Breast epithelium (tissue), 4 donors: Measurements from ENCODE around the gene PRKAG1. TPM values are rescaled to one million over a fixed set of nuclear protein-coding genes. Genes with fewer than 3 reads are reported as not detected.

Experiments used
- DNase-seq, 2 donors: peaks; one replicate each; pipeline ENCODE4 v3.0.0-alpha.2; 2019; ENCODE audit warnings: low spot score in 2 of 2
- H3K27ac ChIP-seq, 2 donors: fragments of 200-600 bp; sonication (generic) in 1 of 2; one replicate each; pipeline ENCODE4 v1.5.1; 2016 to 2019; ENCODE audit warnings: mild to moderate bottlenecking in 1 of 2
- H3K27me3 ChIP-seq, 2 donors: fragments of 200-600 bp; sonication (generic) in 1 of 2; one replicate each; pipeline versions ENCODE4 v1.5.1 to v1.6.0; 2017 to 2019; ENCODE audit warnings: control low read depth in 1 of 2, mild to moderate bottlenecking in 1 of 2
- H3K36me3 ChIP-seq: fragments of 200-600 bp; one replicate; pipeline ENCODE4 v1.5.1; 2019
- H3K4me1 ChIP-seq, 2 donors: fragments of 200-600 bp; sonication (generic); one replicate each; pipeline ENCODE4 v1.5.1; 2016 to 2019; ENCODE audit warnings: control low read depth in 1 of 2
- H3K4me3 ChIP-seq, 3 donors: fragments of 200-600 bp; sonication (generic); 1 replicate in 2 of 3; 2 replicates in 1 of 3; pipeline ENCODE4 v1.5.1; 2016 to 2019; ENCODE audit warnings: mild to moderate bottlenecking in 3 of 3, moderate library complexity in 2 of 3
- H3K9me3 ChIP-seq, 2 donors: fragments of 200-600 bp; sonication (generic) in 1 of 2; one replicate each; pipeline ENCODE4 v1.5.1; 2016 to 2019; ENCODE audit warnings: control low read depth in 1 of 2
- CTCF ChIP-seq, 3 donors: fragments of 450-650 bp; IDR thresholded peaks; one replicate each; pipeline ENCODE4 v1.5.1; 2016 to 2017; ENCODE audit warnings: antibody characterized with exemption in 3 of 3, mild to moderate bottlenecking in 3 of 3, moderate library complexity in 3 of 3
- POLR2A ChIP-seq: fragments of 450-650 bp; IDR thresholded peaks from one replicate; pipeline ENCODE4 v1.6.1; 2016; ENCODE audit warnings: antibody characterized with exemption, mild to moderate bottlenecking, moderate library complexity
- POLR2AphosphoS5 ChIP-seq, 3 donors: sonication (generic); formaldehyde crosslinking; IDR thresholded peaks; one replicate each; pipeline ENCODE4 v1.6.1; 2017; ENCODE audit warnings: antibody characterized with exemption in 3 of 3
- intact Hi-C: fragments of 100-400 bp; cut with DNase I; formaldehyde crosslinking; loops from one replicate; pipeline ENCODE4 v1.15.1; 2023; ENCODE audit warnings: low total_unique reads
- total RNA-seq, 3 donors: library from RNA; depleted of rRNA; stranded (reverse); fragments of >200 nt; gene quantifications; one replicate each; pipeline ENCODE4 v1.1.0, GENCODE V29; 2016

The PRKAG1 gene
- total RNA-seq, 3 donors from 2014 or later = 50.5 to 84.3 (median 54.0) TPM

DNA sequence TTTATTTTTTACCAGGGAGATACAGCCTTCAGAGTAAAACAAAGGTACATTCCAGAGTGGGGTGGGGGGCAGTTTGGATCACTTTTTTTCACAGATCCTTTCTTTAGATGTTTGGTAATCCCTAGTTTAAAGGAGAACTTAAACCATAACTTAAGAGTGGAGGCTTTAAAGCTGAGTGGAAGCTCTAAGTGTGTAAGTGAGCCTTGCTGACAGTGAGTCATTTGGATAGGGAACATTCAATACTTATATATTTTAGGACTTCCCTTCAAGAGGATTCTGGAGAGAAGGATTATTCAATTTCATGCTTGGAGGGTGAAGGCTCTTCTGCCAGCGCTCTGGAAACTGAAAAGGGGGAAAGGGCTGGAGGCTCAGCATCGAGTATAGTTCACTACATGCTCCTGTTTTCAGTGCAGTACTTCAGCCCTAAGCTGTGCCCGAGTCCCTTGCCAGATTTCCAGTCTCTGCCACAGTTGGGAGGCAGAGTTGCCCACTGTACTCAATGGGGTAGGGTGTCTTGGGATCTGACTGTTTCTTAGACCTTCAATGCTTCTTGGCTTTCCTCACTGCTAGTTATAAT is 8.4 kb downstream of the PRKAG1 start:
- no peaks in the 10 kb centered on the region for H3K27me3 ChIP-seq
- no peak for DNase-seq
- H3K27ac ChIP-seq = no peak overlapping the region
- H3K36me3 ChIP-seq = no peaks in the 10 kb centered on the region
- intact Hi-C loops = no loop called here
- H3K4me3 ChIP-seq = no peak overlapping the region
- no peaks in the 10 kb centered on the region for H3K4me1 ChIP-seq
- no peaks in the 10 kb centered on the region for H3K9me3 ChIP-seq
- no peak for TF ChIP-seq POLR2AphosphoS5 (IDR thresholded peaks at IDR 0.05)
- no peak for TF ChIP-seq CTCF (IDR thresholded peaks at IDR 0.05)
- TF ChIP-seq POLR2A = no peak

DNA sequence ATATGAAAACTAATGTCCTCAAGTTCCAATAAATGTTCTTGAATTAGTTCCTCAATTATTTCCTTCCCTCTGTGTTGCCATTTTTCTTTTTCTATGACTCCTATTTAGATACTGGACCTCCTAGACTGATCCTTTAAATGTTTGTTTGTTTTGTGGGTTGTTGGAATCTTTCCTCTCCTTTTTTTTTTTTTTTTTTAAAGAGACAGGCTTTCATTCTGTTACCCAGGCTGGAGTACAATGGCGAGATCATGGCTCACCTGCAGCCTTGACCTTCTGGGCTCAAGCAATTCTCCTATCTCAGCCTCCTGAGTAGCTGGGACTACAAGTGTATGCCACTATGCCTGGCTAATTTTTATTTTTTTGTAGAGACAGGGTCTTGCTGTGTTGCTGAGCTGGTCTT is 9.6 kb downstream of the PRKAG1 start:
- no peak overlapping the region for H3K27ac ChIP-seq
- intact Hi-C loops = no loop called here
- H3K9me3 ChIP-seq = no peaks in the 10 kb centered on the region
- H3K27me3 ChIP-seq = no peaks in the 10 kb centered on the region
- no peak overlapping the region for H3K4me3 ChIP-seq
- H3K36me3 ChIP-seq = no peaks in the 10 kb centered on the region
- no peak for TF ChIP-seq POLR2AphosphoS5 (IDR thresholded peaks at IDR 0.05)
- TF ChIP-seq POLR2A = no peak
- no peak for TF ChIP-seq CTCF (IDR thresholded peaks at IDR 0.05)
- DNase-seq = no peak
- H3K4me1 ChIP-seq = no peaks in the 10 kb centered on the region

DNA sequence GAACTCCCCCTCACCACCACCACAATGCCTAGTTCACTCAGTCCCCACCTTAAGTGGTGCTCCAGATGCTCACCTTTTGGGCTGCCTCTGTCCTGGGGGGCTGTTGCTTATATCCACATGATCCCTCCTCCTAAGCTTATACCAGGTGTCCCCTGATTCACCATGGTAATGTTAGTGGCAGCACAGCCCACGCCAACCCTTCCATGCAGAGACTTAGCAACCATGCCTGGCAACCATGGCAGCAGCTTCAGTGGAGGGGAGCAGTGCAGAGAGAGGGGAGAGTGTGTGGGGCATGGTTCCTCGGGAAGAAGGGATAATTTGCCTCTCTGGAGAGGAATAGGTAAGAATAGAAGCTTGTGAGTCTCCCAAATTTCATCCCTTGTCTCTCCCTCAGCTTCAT is 18.2 kb downstream of the PRKAG1 start:
- Histone ChIP-seq H3K9me3 (no peaks in the 10 kb centered on the region), H3K27me3 (peaks cover 0 to 4% of the 10 kb centered on the region in 2 donors), H3K4me1 (peaks cover 3 to 12% of the 10 kb centered on the region in 2 donors), H3K36me3 (no peaks in the 10 kb centered on the region), H3K27ac (no peak overlapping the region), H3K4me3 (no peak overlapping the region)
- intact Hi-C loops = no loop called here
- no peak for TF ChIP-seq CTCF (IDR thresholded peaks at IDR 0.05)
- no peak for TF ChIP-seq POLR2AphosphoS5 (IDR thresholded peaks at IDR 0.05)
- no peak for TF ChIP-seq POLR2A
- no peak for DNase-seq

GRCh38 chr12:48999371-49000131 is 19.0 kb downstream of the PRKAG1 start, which contains the start of gene DDN:
TSS of gene DDN (minus strand) at chr12:48999375. CDS start at chr12:48999287, 88 bp downstream.
- Histone ChIP-seq H3K27ac (no peak within 1 kb of the TSS), H3K4me3 (peak within 1 kb of the TSS; percentile 39 to 73 (median 57)), H3K36me3 (no peaks in the 10 kb centered on the region), H3K27me3 (peaks cover 0 to 11% of the 10 kb centered on the region in 2 donors), H3K9me3 (no peaks in the 10 kb centered on the region), H3K4me1 (peaks cover 3 to 12% of the 10 kb centered on the region in 2 donors)
- no peak for DNase-seq
- TF ChIP-seq CTCF (IDR thresholded peaks at IDR 0.05) = no peak
- TF ChIP-seq POLR2AphosphoS5 (IDR thresholded peaks at IDR 0.05) = no peak
- TF ChIP-seq POLR2A = no peak
- intact Hi-C loops = no loop called here
